HG02623 (cell line): ENCODE measurements around the gene TDRD3.

Experiments
- ATAC-seq: cut with Tn5 transposase; IDR thresholded peaks from one replicate; pipeline ENCODE4 v1.9.1; 2021; ENCODE audit warnings: moderate library complexity; ENCODE audit not compliant: unreplicated experiment

TDRD3 gene

GRCh38 chr13:60572003-60572798 is 175.2 kb downstream of the TDRD3 start:
- ATAC-seq, result no peak

- no peak for ATAC-seq
Measured at GRCh38 chr13:60572855-60573254, 175.8 kb downstream of the TDRD3 start.

- ATAC-seq, result no peak
Measured at GRCh38 chr13:60574735-60575134, 177.7 kb downstream of the TDRD3 start.

GRCh38 chr13:60575142-60575541 is 178.1 kb downstream of the TDRD3 start:
- no peak for ATAC-seq

GRCh38 chr13:60577761-60578160 is 180.7 kb downstream of the TDRD3 start:
- no peak for ATAC-seq

- ATAC-seq, result no peak
Measured at GRCh38 chr13:60583196-60583888, 186.3 kb downstream of the TDRD3 start.

GRCh38 chr13:60583911-60584753 is 187.1 kb downstream of the TDRD3 start:
- ATAC-seq, result no peak

- ATAC-seq, result no peak
Measured at GRCh38 chr13:60584976-60585375, 188.0 kb downstream of the TDRD3 start.

GRCh38 chr13:60590800-60591747 is 194.1 kb downstream of the TDRD3 start:
- no peak for ATAC-seq

- no peak for ATAC-seq
Measured at GRCh38 chr13:60603049-60603448, 206.0 kb downstream of the TDRD3 start.

- ATAC-seq, result no peak
Measured at GRCh38 chr13:60604058-60604457, 207.0 kb downstream of the TDRD3 start.

- no peak for ATAC-seq
Measured at GRCh38 chr13:60608954-60609353, 211.9 kb downstream of the TDRD3 start.

- ATAC-seq, result no peak
Measured at GRCh38 chr13:60611523-60611922, 214.5 kb downstream of the TDRD3 start.

- ATAC-seq, result no peak
Measured at GRCh38 chr13:60612593-60612992, 215.6 kb downstream of the TDRD3 start.

GRCh38 chr13:60613080-60613479 is 216.1 kb downstream of the TDRD3 start:
- no peak for ATAC-seq

- ATAC-seq, result no peak
Measured at GRCh38 chr13:60617991-60618733, 221.1 kb downstream of the TDRD3 start.

GRCh38 chr13:60619461-60619860 is 222.4 kb downstream of the TDRD3 start:
- no peak for ATAC-seq

GRCh38 chr13:60620611-60621395 is 223.8 kb downstream of the TDRD3 start:
- ATAC-seq, result no peak

GRCh38 chr13:60623151-60623550 is 226.1 kb downstream of the TDRD3 start:
- no peak for ATAC-seq
